Stomach (tissue), 4 donors: ENCODE measurements around the gene GALNT2.

Experiments used
- CTCF ChIP-seq, 7 experiments: fragments of 450-650 bp in 4 of 7; fragments of 200-600 bp in 3 of 7; sonication (generic) in 3 of 7; IDR thresholded peaks; one replicate each; pipeline ENCODE4 v1.5.1; 2016 to 2019; ENCODE audit warnings: antibody characterized with exemption in 7 of 7, control low read depth in 2 of 7, mild to moderate bottlenecking in 1 of 7
- EP300 ChIP-seq: sonication (generic); formaldehyde crosslinking; IDR thresholded peaks from one replicate; pipeline ENCODE4 v1.6.1; 2017; ENCODE audit warnings: antibody characterized with exemption
- POLR2A ChIP-seq, 4 donors: fragments of 450-650 bp; IDR thresholded peaks; one replicate each; pipeline ENCODE4 v1.6.1; 2016; ENCODE audit warnings: antibody characterized with exemption in 4 of 4, control low read depth in 2 of 4, mild to moderate bottlenecking in 1 of 4, moderate library complexity in 1 of 4
- POLR2AphosphoS5 ChIP-seq, 3 donors: sonication (generic); formaldehyde crosslinking; IDR thresholded peaks; one replicate each; pipeline ENCODE4 v1.6.1; 2016; ENCODE audit warnings: antibody characterized with exemption in 3 of 3

DNA sequence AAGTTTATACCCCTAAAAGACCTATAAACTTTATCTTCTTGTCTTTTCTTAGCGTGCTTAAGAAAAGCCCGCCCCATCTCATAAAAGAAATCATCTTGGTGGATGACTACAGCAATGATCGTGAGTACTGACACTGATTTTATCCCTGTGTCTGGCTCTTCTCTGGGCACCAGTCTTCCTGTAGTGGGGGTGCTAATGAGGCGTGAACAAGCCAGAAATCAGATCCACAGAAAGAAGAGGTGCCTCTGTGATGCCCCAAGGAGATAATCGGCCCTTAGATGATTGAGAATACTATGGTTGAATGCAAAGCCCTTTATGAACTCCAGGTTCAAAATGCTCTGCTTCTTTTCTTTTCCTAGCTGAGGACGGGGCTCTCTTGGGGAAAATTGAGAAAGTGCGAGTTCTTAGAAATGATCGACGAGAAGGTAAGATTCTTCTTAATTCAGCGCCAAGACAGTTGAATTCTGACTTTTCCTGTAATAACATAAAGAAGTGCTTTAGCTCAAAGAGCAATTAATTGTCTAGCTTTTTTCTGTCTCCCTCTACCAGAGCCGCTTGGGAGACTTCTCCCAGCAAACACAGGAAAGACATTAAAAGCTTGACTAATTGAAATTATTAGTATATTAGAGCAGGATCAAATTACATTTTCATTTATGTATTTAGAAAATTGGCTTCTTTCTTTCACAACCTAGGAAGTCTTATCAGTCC is 169.4 kb downstream of the GALNT2 start:
- TF ChIP-seq CTCF (IDR thresholded peaks at IDR 0.05) (no peak), POLR2A (IDR thresholded peaks at IDR 0.05) (no peak), POLR2AphosphoS5 (IDR thresholded peaks at IDR 0.05) (no peak), EP300 (no peak)
